ENCODE measurements around the gene KCNJ1.
A peak's percentile ranks its signal among the peaks of the same experiment; 100 is the strongest.

Gene KCNJ1

GRCh38 chr11:128893578-128894285, 26.6 kb upstream of the KCNJ1 start:
- ATAC-seq (no peak), DNase-seq (no peak)
- Mint-ChIP-seq H3K4me3 (no peak overlapping the region), H3K36me3 (ENCODE audit: low read depth) (no peaks in the 10 kb centered on the region), H3K9me3 (no peaks in the 10 kb centered on the region), H3K27ac (no peak overlapping the region), H3K4me1 (peaks cover 4% of the 10 kb centered on the region), H3K27me3 (peaks cover 43% of the 10 kb centered on the region)

GRCh38 chr11:128892866-128893565, 25.9 kb upstream of the KCNJ1 start:
- Mint-ChIP-seq H3K27me3 (peaks cover 49% of the 10 kb centered on the region), H3K27ac (no peak overlapping the region), H3K4me1 (peaks cover 4% of the 10 kb centered on the region), H3K9me3 (no peaks in the 10 kb centered on the region), H3K4me3 (no peak overlapping the region), H3K36me3 (ENCODE audit: low read depth) (no peaks in the 10 kb centered on the region)
- DNase-seq (no peak), ATAC-seq (no peak)

DNA sequence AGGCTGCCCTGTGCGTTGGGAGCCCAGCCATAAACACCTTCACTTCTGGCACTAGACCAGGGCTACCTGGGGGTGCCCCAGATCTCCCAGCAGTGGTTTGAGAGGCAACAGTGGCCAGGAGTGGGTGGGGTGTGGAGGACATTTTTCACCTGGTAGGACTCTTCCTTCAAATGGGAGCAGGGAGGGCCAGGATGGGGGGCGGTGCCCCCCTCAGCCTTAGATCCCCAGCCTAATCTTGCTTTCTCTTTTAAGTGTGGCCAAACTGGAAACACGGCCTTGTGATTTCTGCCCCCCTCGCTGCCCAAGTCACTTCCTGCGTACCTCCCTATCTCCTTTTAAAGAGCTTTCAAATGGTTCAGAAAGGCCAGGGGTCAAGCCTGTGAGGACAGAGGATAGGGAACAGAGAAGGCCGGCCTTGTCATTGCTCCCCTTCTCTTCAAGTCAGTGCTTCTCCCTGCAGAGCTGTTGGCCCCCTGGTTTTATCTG, 24.9 kb upstream of the KCNJ1 start:
- DNase-seq (no peak), ATAC-seq (no peak)
- peaks cover 58% of the 10 kb centered on the region for H3K27me3 Mint-ChIP-seq
- H3K9me3 Mint-ChIP-seq = no peaks in the 10 kb centered on the region
- no peaks in the 10 kb centered on the region for H3K36me3 Mint-ChIP-seq (ENCODE audit: low read depth)
- H3K27ac Mint-ChIP-seq = no peak overlapping the region
- peaks cover 6% of the 10 kb centered on the region for H3K4me1 Mint-ChIP-seq
- no peak overlapping the region for H3K4me3 Mint-ChIP-seq

- no peak for DNase-seq
- H3K9me3 Mint-ChIP-seq = no peaks in the 10 kb centered on the region
Observed at GRCh38 chr11:128890543-128891368, 23.7 kb upstream of the KCNJ1 start, which contains the start of gene KCNJ5. TSS of gene KCNJ5 (plus strand) at chr11:128891356. CDS start at chr11:128911274, 19,918 bp downstream.

GRCh38 chr11:128890216-128890542, 23.1 kb upstream of the KCNJ1 start:
- no peaks in the 10 kb centered on the region for H3K36me3 Mint-ChIP-seq (ENCODE audit: low read depth)
- no peaks in the 10 kb centered on the region for H3K9me3 Mint-ChIP-seq
- DNase-seq (no peak), ATAC-seq (no peak)
- H3K4me3 Mint-ChIP-seq = no peak overlapping the region
- H3K27ac Mint-ChIP-seq = no peak overlapping the region
- H3K4me1 Mint-ChIP-seq = peaks cover 8% of the 10 kb centered on the region
- H3K27me3 Mint-ChIP-seq = peaks cover 65% of the 10 kb centered on the region

More at GRCh38 chr11:128890543-128891368, 23.7 kb upstream of the KCNJ1 start, which contains the start of gene KCNJ5:
- peak; percentile 31 for ATAC-seq
- H3K4me1 Mint-ChIP-seq = peaks cover 8% of the 10 kb centered on the region
- H3K36me3 Mint-ChIP-seq (ENCODE audit: low read depth) = no peaks in the 10 kb centered on the region
- H3K27ac Mint-ChIP-seq = no peak within 1 kb of the TSS
- peak within 1 kb of the TSS; percentile 59 for H3K4me3 Mint-ChIP-seq
- H3K27me3 Mint-ChIP-seq = peaks cover 62% of the 10 kb centered on the region

GRCh38 chr11:128889657-128890213, 22.6 kb upstream of the KCNJ1 start:
- Mint-ChIP-seq H3K36me3 (ENCODE audit: low read depth) (no peaks in the 10 kb centered on the region), H3K9me3 (no peaks in the 10 kb centered on the region), H3K4me1 (peaks cover 8% of the 10 kb centered on the region), H3K4me3 (no peak overlapping the region), H3K27ac (no peak overlapping the region), H3K27me3 (peaks cover 66% of the 10 kb centered on the region)
- no peak for ATAC-seq
- no peak for DNase-seq

GRCh38 chr11:128888034-128888985, 21.2 kb upstream of the KCNJ1 start:
- Mint-ChIP-seq H3K27me3 (peaks cover 70% of the 10 kb centered on the region), H3K4me1 (peaks cover 8% of the 10 kb centered on the region), H3K9me3 (no peaks in the 10 kb centered on the region), H3K36me3 (ENCODE audit: low read depth) (no peaks in the 10 kb centered on the region), H3K27ac (no peak overlapping the region), H3K4me3 (no peak overlapping the region)
- DNase-seq (no peak), ATAC-seq (no peak)

- Mint-ChIP-seq H3K4me1 (peaks cover 6% of the 10 kb centered on the region), H3K27me3 (peaks cover 61% of the 10 kb centered on the region), H3K36me3 (ENCODE audit: low read depth) (no peaks in the 10 kb centered on the region), H3K9me3 (no peaks in the 10 kb centered on the region), H3K27ac (no peak overlapping the region), H3K4me3 (no peak overlapping the region)
- ATAC-seq (peak; percentile 31), DNase-seq (no peak)
Observed at GRCh38 chr11:128886406-128887124, 19.5 kb upstream of the KCNJ1 start.

DNA sequence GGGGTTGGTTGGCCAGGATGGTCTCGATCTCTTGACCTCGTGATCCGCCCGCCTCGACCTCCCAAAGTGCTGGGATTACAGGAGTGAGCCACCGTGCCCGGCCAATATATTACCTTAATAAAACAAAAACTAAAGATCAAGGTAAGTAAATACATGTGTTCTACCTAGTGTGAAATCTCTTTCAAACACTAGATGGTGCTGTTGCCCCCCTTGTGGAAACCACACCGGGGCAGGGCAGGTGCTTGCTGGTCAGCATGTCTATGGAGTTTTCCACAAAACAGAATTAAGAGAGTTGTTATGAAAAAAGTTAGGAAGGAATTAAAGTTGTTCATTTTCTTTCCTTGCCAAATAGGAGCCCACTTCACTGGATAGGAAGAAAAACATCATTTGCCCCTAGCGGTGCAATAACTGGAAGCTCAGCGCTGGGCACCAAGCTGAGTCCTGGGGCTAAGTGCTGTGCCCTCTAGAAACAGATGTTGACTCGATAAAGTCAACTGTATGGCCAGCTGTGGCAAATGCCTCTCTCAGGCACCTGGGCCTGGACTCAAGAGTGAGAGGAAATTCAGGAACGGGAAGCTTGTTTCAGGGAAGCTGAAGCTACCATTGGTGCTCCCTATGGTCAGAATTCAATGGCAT, 17.7 kb upstream of the KCNJ1 start:
- no peaks in the 10 kb centered on the region for H3K36me3 Mint-ChIP-seq (ENCODE audit: low read depth)
- ATAC-seq = peak; percentile 77

GRCh38 chr11:128884054-128884453, 17.0 kb upstream of the KCNJ1 start:
- H3K27ac Mint-ChIP-seq = no peak overlapping the region
- ATAC-seq (no peak), DNase-seq (no peak)
- H3K4me3 Mint-ChIP-seq = no peak overlapping the region
- peaks cover 3% of the 10 kb centered on the region for H3K4me1 Mint-ChIP-seq
- no peaks in the 10 kb centered on the region for H3K36me3 Mint-ChIP-seq (ENCODE audit: low read depth)
- H3K9me3 Mint-ChIP-seq = no peaks in the 10 kb centered on the region
- peaks cover 46% of the 10 kb centered on the region for H3K27me3 Mint-ChIP-seq

More for the DNA sequence above, 17.7 kb upstream of the KCNJ1 start:
- Mint-ChIP-seq H3K4me1 (peaks cover 3% of the 10 kb centered on the region), H3K4me3 (no peak overlapping the region), H3K27ac (no peak overlapping the region), H3K27me3 (peaks cover 54% of the 10 kb centered on the region), H3K9me3 (no peaks in the 10 kb centered on the region)
- DNase-seq = peak; percentile 62

GRCh38 chr11:128882451-128882850, 15.4 kb upstream of the KCNJ1 start:
- H3K27me3 Mint-ChIP-seq = peaks cover 34% of the 10 kb centered on the region
- H3K4me1 Mint-ChIP-seq = peaks cover 3% of the 10 kb centered on the region
- no peak overlapping the region for H3K27ac Mint-ChIP-seq
- no peaks in the 10 kb centered on the region for H3K36me3 Mint-ChIP-seq (ENCODE audit: low read depth)
- no peaks in the 10 kb centered on the region for H3K9me3 Mint-ChIP-seq
- H3K4me3 Mint-ChIP-seq = no peak overlapping the region
- ATAC-seq (no peak), DNase-seq (no peak)

GRCh38 chr11:128881221-128881620, 14.1 kb upstream of the KCNJ1 start:
- no peaks in the 10 kb centered on the region for H3K4me1 Mint-ChIP-seq
- DNase-seq = no peak
- no peaks in the 10 kb centered on the region for H3K36me3 Mint-ChIP-seq (ENCODE audit: low read depth)
- ATAC-seq = no peak
- H3K27me3 Mint-ChIP-seq = peaks cover 27% of the 10 kb centered on the region
- no peaks in the 10 kb centered on the region for H3K9me3 Mint-ChIP-seq
- H3K27ac Mint-ChIP-seq = no peak overlapping the region
- no peak overlapping the region for H3K4me3 Mint-ChIP-seq

GRCh38 chr11:128879817-128880216, 12.7 kb upstream of the KCNJ1 start:
- Mint-ChIP-seq H3K27me3 (peaks cover 18% of the 10 kb centered on the region), H3K4me3 (no peak overlapping the region), H3K36me3 (ENCODE audit: low read depth) (no peaks in the 10 kb centered on the region), H3K4me1 (no peaks in the 10 kb centered on the region), H3K9me3 (no peaks in the 10 kb centered on the region), H3K27ac (no peak overlapping the region)
- no peak for ATAC-seq
- no peak for DNase-seq

Measured in activated naive CD8-positive, alpha-beta T cell treated with anti-CD3 and anti-CD28 coated beads, Interleukin-2, amount 50 U/mL, for 24 hours (primary cell).